Endothelial cell (in vitro differentiated cells): Measurements from ENCODE around the gene GPATCH8. TPM values are rescaled to one million over a fixed set of nuclear protein-coding genes. Genes with fewer than 3 reads are reported as not detected.

Source experiments
- DNase-seq: peaks from one replicate; pipeline ENCODE4 v3.0.0; 2021; ENCODE audit warnings: low spot score
- H3K27ac Mint-ChIP-seq: one replicate; pipeline ENCODE4 v1.8.0; 2021; ENCODE audit warnings: mixed read lengths, inconsistent platforms; ENCODE audit not compliant: unreplicated experiment
- H3K27me3 Mint-ChIP-seq: one replicate; pipeline ENCODE4 v1.8.0; 2021; ENCODE audit warnings: mild to moderate bottlenecking, moderate library complexity, mixed read lengths, inconsistent platforms; ENCODE audit not compliant: unreplicated experiment
- H3K36me3 Mint-ChIP-seq: one replicate; pipeline ENCODE4 v1.8.0; 2021; ENCODE audit warnings: mild to moderate bottlenecking, low read depth, mixed read lengths, inconsistent platforms; ENCODE audit not compliant: unreplicated experiment
- H3K4me1 Mint-ChIP-seq: one replicate; pipeline ENCODE4 v1.8.0; 2021; ENCODE audit warnings: mild to moderate bottlenecking, mixed read lengths, inconsistent platforms; ENCODE audit not compliant: unreplicated experiment
- H3K4me3 Mint-ChIP-seq: one replicate; pipeline ENCODE4 v1.8.0; 2021; ENCODE audit warnings: mild to moderate bottlenecking, mixed read lengths, inconsistent platforms; ENCODE audit not compliant: unreplicated experiment
- H3K9me3 Mint-ChIP-seq: one replicate; pipeline ENCODE4 v1.8.0; 2021; ENCODE audit warnings: mixed read lengths, inconsistent platforms; ENCODE audit not compliant: unreplicated experiment
- total RNA-seq: library from RNA; stranded (reverse); fragmentation: NEBNext Ultra II Directional; extraction: Animal tissue kit (Norgen Biotek cat#: 25700); gene quantifications from one replicate; pipeline ENCODE4 v1.2.1, GENCODE V29; 2021; ENCODE audit not compliant: unreplicated experiment
- TF ChIP-seq, protein P1 (sequence below): fragments of 200-600 bp; sonication (generic); IDR thresholded peaks from one replicate; pipeline ENCODE4 v1.5.0; 2021; ENCODE audit warnings: antibody characterized with exemption; ENCODE audit not compliant: unreplicated experiment

The GPATCH8 gene
- total RNA-seq, 1 donor from 2014 or later = 53.3 TPM

DNA sequence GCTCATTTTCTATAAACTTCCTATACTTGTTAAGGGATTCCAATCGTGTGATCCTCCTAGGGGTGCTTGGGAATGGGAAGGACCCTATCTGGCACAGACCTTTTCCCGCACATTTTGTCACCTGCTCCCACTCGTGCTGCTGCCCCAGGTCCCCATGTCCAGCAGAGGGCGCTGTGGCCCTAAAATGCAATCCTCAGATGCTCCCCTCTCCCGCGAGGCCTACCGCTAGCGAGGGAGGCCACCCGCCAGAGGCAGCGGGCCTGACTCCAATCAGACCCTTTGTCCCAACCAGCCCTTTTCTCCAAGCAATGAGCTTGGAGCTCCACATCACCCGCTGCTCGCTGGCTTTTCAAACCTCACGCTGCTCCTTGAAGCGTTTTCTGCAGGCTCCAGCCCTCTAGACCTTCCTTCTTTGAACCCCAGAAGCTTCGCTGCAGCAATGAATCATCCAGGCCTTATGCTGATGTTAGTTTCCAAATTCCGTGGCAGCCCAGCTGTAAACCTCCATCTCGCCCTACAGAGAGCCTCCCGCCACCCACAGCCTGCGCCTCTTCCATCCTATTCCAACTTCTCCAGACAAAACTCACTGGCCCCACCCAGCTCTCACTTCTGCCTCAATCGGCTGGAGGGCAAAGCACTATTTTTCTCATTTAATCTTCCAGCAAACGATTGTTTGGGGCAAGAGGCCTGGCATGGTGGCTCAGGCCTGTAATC is 30.5 kb upstream of the GPATCH8 start:
- peaks cover 4% of the 10 kb centered on the region for H3K27me3 Mint-ChIP-seq
- DNase-seq = peak; percentile 93
- H3K27ac Mint-ChIP-seq = peak overlapping the region; percentile 15
- TF ChIP-seq, protein P1, sequence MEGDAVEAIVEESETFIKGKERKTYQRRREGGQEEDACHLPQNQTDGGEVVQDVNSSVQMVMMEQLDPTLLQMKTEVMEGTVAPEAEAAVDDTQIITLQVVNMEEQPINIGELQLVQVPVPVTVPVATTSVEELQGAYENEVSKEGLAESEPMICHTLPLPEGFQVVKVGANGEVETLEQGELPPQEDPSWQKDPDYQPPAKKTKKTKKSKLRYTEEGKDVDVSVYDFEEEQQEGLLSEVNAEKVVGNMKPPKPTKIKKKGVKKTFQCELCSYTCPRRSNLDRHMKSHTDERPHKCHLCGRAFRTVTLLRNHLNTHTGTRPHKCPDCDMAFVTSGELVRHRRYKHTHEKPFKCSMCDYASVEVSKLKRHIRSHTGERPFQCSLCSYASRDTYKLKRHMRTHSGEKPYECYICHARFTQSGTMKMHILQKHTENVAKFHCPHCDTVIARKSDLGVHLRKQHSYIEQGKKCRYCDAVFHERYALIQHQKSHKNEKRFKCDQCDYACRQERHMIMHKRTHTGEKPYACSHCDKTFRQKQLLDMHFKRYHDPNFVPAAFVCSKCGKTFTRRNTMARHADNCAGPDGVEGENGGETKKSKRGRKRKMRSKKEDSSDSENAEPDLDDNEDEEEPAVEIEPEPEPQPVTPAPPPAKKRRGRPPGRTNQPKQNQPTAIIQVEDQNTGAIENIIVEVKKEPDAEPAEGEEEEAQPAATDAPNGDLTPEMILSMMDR = peak; percentile 96
- no peaks in the 10 kb centered on the region for H3K9me3 Mint-ChIP-seq
- peak overlapping the region; percentile 60 for H3K4me3 Mint-ChIP-seq
- H3K4me1 Mint-ChIP-seq = peaks cover 19% of the 10 kb centered on the region
- H3K36me3 Mint-ChIP-seq = no peaks in the 10 kb centered on the region

DNA sequence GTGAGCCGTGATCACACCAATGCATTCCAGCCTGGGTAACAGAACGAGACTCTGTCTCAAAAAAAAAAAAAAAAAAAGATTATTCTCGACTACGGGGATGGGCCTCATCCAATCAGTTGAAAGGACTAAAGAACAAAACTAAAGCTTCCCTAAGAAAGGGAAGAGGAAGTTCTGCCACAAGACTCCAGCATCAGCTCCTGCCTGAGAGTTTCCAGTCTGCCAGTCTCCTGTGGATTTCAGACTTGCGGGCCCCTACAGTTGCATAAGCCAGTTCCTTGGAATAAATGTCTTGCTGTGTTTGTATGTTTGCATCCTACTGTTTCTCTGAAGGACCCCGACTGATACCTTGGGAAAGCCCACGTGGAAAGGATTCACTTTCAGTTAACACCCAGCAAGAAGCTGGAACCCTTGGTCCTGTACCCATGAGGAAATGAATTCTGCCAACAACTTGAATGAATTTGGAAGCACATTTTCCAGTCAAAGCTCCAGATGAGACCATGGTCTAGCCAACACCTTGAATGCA is 27.8 kb upstream of the GPATCH8 start:
- peaks cover 4% of the 10 kb centered on the region for H3K36me3 Mint-ChIP-seq
- H3K4me1 Mint-ChIP-seq = peaks cover 9% of the 10 kb centered on the region
- no peak overlapping the region for H3K4me3 Mint-ChIP-seq
- no peak for DNase-seq
- TF ChIP-seq, protein P1 = no peak
- H3K27ac Mint-ChIP-seq = no peak overlapping the region
- H3K27me3 Mint-ChIP-seq = peaks cover 4% of the 10 kb centered on the region
- H3K9me3 Mint-ChIP-seq = peaks cover 3% of the 10 kb centered on the region

DNA sequence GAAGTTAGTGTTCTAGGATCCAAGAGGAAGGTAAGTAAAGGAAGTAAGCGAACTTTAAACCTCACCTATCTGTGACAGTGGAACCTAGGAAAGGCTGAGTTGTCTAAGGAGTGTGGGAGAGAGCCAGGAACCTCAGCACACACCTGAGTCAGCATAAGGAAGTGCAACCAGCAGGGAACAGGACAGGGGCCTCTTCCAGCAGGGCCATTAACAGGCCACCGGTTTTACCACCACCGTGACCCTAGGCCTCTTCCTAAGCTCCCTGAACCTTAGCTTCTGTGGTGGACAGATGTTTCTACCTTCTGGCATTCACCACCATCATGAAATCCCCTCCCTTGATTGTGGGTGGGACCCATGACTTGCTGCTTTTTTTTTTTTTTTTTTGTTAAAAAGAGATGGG is 26.7 kb upstream of the GPATCH8 start:
- Mint-ChIP-seq H3K4me1 (peaks cover 6% of the 10 kb centered on the region), H3K36me3 (peaks cover 4% of the 10 kb centered on the region), H3K4me3 (no peak overlapping the region), H3K27me3 (peaks cover 4% of the 10 kb centered on the region), H3K27ac (no peak overlapping the region), H3K9me3 (peaks cover 3% of the 10 kb centered on the region)
- TF ChIP-seq, protein P1 = no peak
- DNase-seq = no peak

DNA sequence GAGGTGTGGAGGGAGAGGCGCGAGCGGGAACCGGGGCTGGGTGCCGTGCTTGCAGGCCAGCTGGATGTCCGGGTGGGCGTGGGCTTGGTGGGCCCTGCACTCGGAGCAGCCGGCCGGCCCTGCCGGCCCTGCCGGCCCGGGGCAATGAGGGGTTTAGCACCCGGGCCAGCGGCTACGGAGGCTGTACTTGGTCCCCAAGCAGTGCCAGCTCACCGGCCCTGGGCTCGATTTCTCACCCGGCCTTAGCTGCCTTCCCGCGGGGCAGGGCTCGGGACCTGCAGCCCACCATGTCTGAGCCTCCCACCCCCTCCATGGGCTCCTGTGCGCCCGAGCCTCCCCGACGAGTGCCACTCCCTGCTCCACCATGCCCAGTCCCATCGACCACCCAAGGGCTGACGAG is 24.7 kb upstream of the GPATCH8 start:
- Mint-ChIP-seq H3K27me3 (peaks cover 2% of the 10 kb centered on the region), H3K9me3 (peaks cover 3% of the 10 kb centered on the region), H3K4me3 (no peak overlapping the region), H3K4me1 (no peaks in the 10 kb centered on the region), H3K36me3 (peaks cover 4% of the 10 kb centered on the region), H3K27ac (no peak overlapping the region)
- TF ChIP-seq, protein P1 = no peak
- no peak for DNase-seq

DNA sequence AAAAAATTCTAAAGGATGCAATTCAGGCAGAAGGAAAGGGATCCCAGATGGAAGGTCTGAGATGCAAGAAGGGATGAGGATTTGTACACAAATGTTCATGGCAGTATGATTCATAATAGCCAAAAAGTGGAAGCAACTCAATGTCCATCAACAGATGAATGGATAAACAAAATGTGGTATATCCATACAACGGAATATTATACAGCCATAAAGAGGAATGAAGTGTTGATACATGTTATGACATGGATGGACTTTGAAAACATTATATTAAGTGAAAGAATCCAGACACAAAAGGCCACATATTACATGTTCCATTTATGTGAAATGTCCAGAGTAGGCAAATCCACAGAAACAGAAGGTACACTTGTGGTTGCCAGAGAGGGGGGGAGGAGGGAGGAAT is 23.9 kb upstream of the GPATCH8 start:
- Mint-ChIP-seq H3K36me3 (peaks cover 4% of the 10 kb centered on the region), H3K4me3 (no peak overlapping the region), H3K27ac (no peak overlapping the region), H3K9me3 (peaks cover 3% of the 10 kb centered on the region), H3K27me3 (peaks cover 2% of the 10 kb centered on the region), H3K4me1 (no peaks in the 10 kb centered on the region)
- TF ChIP-seq, protein P1 = no peak
- DNase-seq = no peak
